NCI-H748 (cell line): ENCODE measurements around the gene CFAP157.

Experiments used
- DNase-seq: peaks from one replicate; lab custom pipeline; 2025; ENCODE audit not compliant: unreplicated experiment; lab: John Stamatoyannopoulos, UW

CFAP157 gene

GRCh38 chr9:127714951-127715469, 8.2 kb downstream of the CFAP157 start:
- peak; percentile 38 for DNase-seq

GRCh38 chr9:127715470-127716337, 8.9 kb downstream of the CFAP157 start, which contains the start of the genes PTRH1 and TTC16:
Gene PTRH1 (minus strand): TSS chr9:127715663. CDS start chr9:127715639, 24 bp downstream.
Gene TTC16 (plus strand): TSS chr9:127716079. CDS start chr9:127716146, 67 bp downstream.
- peak; percentile 96 for DNase-seq

GRCh38 chr9:127716412-127716811, 9.6 kb downstream of the CFAP157 start:
- no peak for DNase-seq

GRCh38 chr9:127717766-127718165, 11.0 kb downstream of the CFAP157 start:
- DNase-seq: no peak

- DNase-seq: no peak
Observed at GRCh38 chr9:127720031-127720864, 13.5 kb downstream of the CFAP157 start.

- DNase-seq: no peak
Observed at GRCh38 chr9:127720865-127721227, 14.1 kb downstream of the CFAP157 start.

GRCh38 chr9:127721391-127721821, 14.6 kb downstream of the CFAP157 start:
- DNase-seq: peak; percentile 55

GRCh38 chr9:127722055-127722745, 15.4 kb downstream of the CFAP157 start:
- peak; percentile 45 for DNase-seq

GRCh38 chr9:127723013-127723412, 16.2 kb downstream of the CFAP157 start:
- no peak for DNase-seq

GRCh38 chr9:127723444-127723843, 16.7 kb downstream of the CFAP157 start:
- no peak for DNase-seq

GRCh38 chr9:127724012-127724411, 17.2 kb downstream of the CFAP157 start:
- DNase-seq: no peak

GRCh38 chr9:127726871-127727270, 20.1 kb downstream of the CFAP157 start:
- DNase-seq: no peak

- DNase-seq: no peak
Observed at GRCh38 chr9:127728808-127729207, 22.0 kb downstream of the CFAP157 start.

- DNase-seq: no peak
Observed at GRCh38 chr9:127729522-127730256, 22.9 kb downstream of the CFAP157 start.

- DNase-seq: no peak
Observed at GRCh38 chr9:127730262-127730661, 23.5 kb downstream of the CFAP157 start.

GRCh38 chr9:127730799-127731410, 24.1 kb downstream of the CFAP157 start:
- DNase-seq: no peak

- DNase-seq: no peak
Observed at GRCh38 chr9:127731938-127732337, 25.1 kb downstream of the CFAP157 start.

- no peak for DNase-seq
Observed at GRCh38 chr9:127732444-127732843, 25.7 kb downstream of the CFAP157 start.

GRCh38 chr9:127733614-127734013, 26.8 kb downstream of the CFAP157 start:
- DNase-seq: no peak

GRCh38 chr9:127734247-127734746, 27.5 kb downstream of the CFAP157 start:
- DNase-seq: no peak
